ENCODE data around the gene PC.

Gene PC

GRCh38 chr11:66981976-66982578, 23.9 kb upstream of the PC start:
- Histone ChIP-seq H3K36me3 (ENCODE audit: control insufficient read depth in 1 of 2, insufficient read depth in 2 of 2, low read length in 2 of 2) (no peaks in the 10 kb centered on the region), H3K9ac (ENCODE audit: low read depth in 1 of 2, low read length in 2 of 2) (no peak overlapping the region), H3K27ac (ENCODE audit: low read depth, low read length) (no peak overlapping the region), H3K9me3 (ENCODE audit: control insufficient read depth in 1 of 2, low read length in 2 of 2) (peaks cover 0 to 5% of the 10 kb centered on the region in 2 donors), H3K4me1 (ENCODE audit: control insufficient read depth in 1 of 2, insufficient read depth in 2 of 2, low read length in 2 of 2) (peaks cover 16 to 21% of the 10 kb centered on the region in 2 donors), H3K27me3 (ENCODE audit: control insufficient read depth in 1 of 2, insufficient read depth in 2 of 2, low read length in 2 of 2) (no peaks in the 10 kb centered on the region), H3K4me3 (ENCODE audit: low read depth in 1 of 2, low read length in 2 of 2) (no peak overlapping the region)

- Histone ChIP-seq H3K4me1 (ENCODE audit: control insufficient read depth in 1 of 2, insufficient read depth in 2 of 2, low read length in 2 of 2) (peaks cover 16 to 21% of the 10 kb centered on the region in 2 donors), H3K27ac (ENCODE audit: low read depth, low read length) (no peak overlapping the region), H3K36me3 (ENCODE audit: control insufficient read depth in 1 of 2, insufficient read depth in 2 of 2, low read length in 2 of 2) (no peaks in the 10 kb centered on the region), H3K9ac (ENCODE audit: low read depth in 1 of 2, low read length in 2 of 2) (no peak overlapping the region), H3K27me3 (ENCODE audit: control insufficient read depth in 1 of 2, insufficient read depth in 2 of 2, low read length in 2 of 2) (no peaks in the 10 kb centered on the region), H3K4me3 (ENCODE audit: low read depth in 1 of 2, low read length in 2 of 2) (no peak overlapping the region), H3K9me3 (ENCODE audit: control insufficient read depth in 1 of 2, low read length in 2 of 2) (peaks cover 0 to 5% of the 10 kb centered on the region in 2 donors)
These were observed 21.3 kb upstream of the PC start for GRCh38 chr11:66979336-66979980.

GRCh38 chr11:66978717-66979116, 20.5 kb upstream of the PC start:
- no peak overlapping the region for H3K4me3 ChIP-seq (ENCODE audit: low read depth in 1 of 2, low read length in 2 of 2)
- no peaks in the 10 kb centered on the region for H3K27me3 ChIP-seq (ENCODE audit: control insufficient read depth in 1 of 2, insufficient read depth in 2 of 2, low read length in 2 of 2)
- H3K36me3 ChIP-seq (ENCODE audit: control insufficient read depth in 1 of 2, insufficient read depth in 2 of 2, low read length in 2 of 2), result no peaks in the 10 kb centered on the region
- no peak overlapping the region for H3K9ac ChIP-seq (ENCODE audit: low read depth in 1 of 2, low read length in 2 of 2)
- no peak overlapping the region for H3K27ac ChIP-seq (ENCODE audit: low read depth, low read length)
- peaks cover 12 to 16% of the 10 kb centered on the region in 2 donors for H3K4me1 ChIP-seq (ENCODE audit: control insufficient read depth in 1 of 2, insufficient read depth in 2 of 2, low read length in 2 of 2)
- H3K9me3 ChIP-seq (ENCODE audit: control insufficient read depth in 1 of 2, low read length in 2 of 2), result peaks cover 0 to 5% of the 10 kb centered on the region in 2 donors

- Histone ChIP-seq H3K27ac (ENCODE audit: low read depth, low read length) (no peak overlapping the region), H3K9me3 (ENCODE audit: control insufficient read depth in 1 of 2, low read length in 2 of 2) (peaks cover 0 to 5% of the 10 kb centered on the region in 2 donors), H3K4me1 (ENCODE audit: control insufficient read depth in 1 of 2, insufficient read depth in 2 of 2, low read length in 2 of 2) (peaks cover 7 to 11% of the 10 kb centered on the region in 2 donors), H3K4me3 (ENCODE audit: low read depth in 1 of 2, low read length in 2 of 2) (no peak overlapping the region), H3K9ac (ENCODE audit: low read depth in 1 of 2, low read length in 2 of 2) (no peak overlapping the region), H3K27me3 (ENCODE audit: control insufficient read depth in 1 of 2, insufficient read depth in 2 of 2, low read length in 2 of 2) (no peaks in the 10 kb centered on the region), H3K36me3 (ENCODE audit: control insufficient read depth in 1 of 2, insufficient read depth in 2 of 2, low read length in 2 of 2) (no peaks in the 10 kb centered on the region)
These were observed 20.0 kb upstream of the PC start for GRCh38 chr11:66978229-66978628.

GRCh38 chr11:66976925-66977324, 18.7 kb upstream of the PC start:
- no peak overlapping the region for H3K27ac ChIP-seq (ENCODE audit: low read depth, low read length)
- no peaks in the 10 kb centered on the region for H3K27me3 ChIP-seq (ENCODE audit: control insufficient read depth in 1 of 2, insufficient read depth in 2 of 2, low read length in 2 of 2)
- peak overlapping the region; percentile 56 to 63 for H3K4me3 ChIP-seq (ENCODE audit: low read depth in 1 of 2, low read length in 2 of 2)
- H3K9me3 ChIP-seq (ENCODE audit: control insufficient read depth in 1 of 2, low read length in 2 of 2), result peaks cover 0 to 5% of the 10 kb centered on the region in 2 donors
- peaks cover under 1 to 6% of the 10 kb centered on the region in 2 donors for H3K4me1 ChIP-seq (ENCODE audit: control insufficient read depth in 1 of 2, insufficient read depth in 2 of 2, low read length in 2 of 2)
- H3K9ac ChIP-seq (ENCODE audit: low read depth in 1 of 2, low read length in 2 of 2), result peak overlapping the region in 1 of 2 donors; percentile 20
- no peaks in the 10 kb centered on the region for H3K36me3 ChIP-seq (ENCODE audit: control insufficient read depth in 1 of 2, insufficient read depth in 2 of 2, low read length in 2 of 2)

GRCh38 chr11:66976028-66976467, 17.9 kb upstream of the PC start:
- Histone ChIP-seq H3K9ac (ENCODE audit: low read depth in 1 of 2, low read length in 2 of 2) (peak overlapping the region; percentile 65 to 70), H3K9me3 (ENCODE audit: control insufficient read depth in 1 of 2, low read length in 2 of 2) (peaks cover 0 to 5% of the 10 kb centered on the region in 2 donors), H3K4me3 (ENCODE audit: low read depth in 1 of 2, low read length in 2 of 2) (peak overlapping the region; percentile 56 to 63), H3K27me3 (ENCODE audit: control insufficient read depth in 1 of 2, insufficient read depth in 2 of 2, low read length in 2 of 2) (no peaks in the 10 kb centered on the region), H3K4me1 (ENCODE audit: control insufficient read depth in 1 of 2, insufficient read depth in 2 of 2, low read length in 2 of 2) (peaks cover 4 to 6% of the 10 kb centered on the region in 2 donors), H3K27ac (ENCODE audit: low read depth, low read length) (no peak overlapping the region), H3K36me3 (ENCODE audit: control insufficient read depth in 1 of 2, insufficient read depth in 2 of 2, low read length in 2 of 2) (no peaks in the 10 kb centered on the region)

GRCh38 chr11:66975405-66976027, 17.3 kb upstream of the PC start:
- peak overlapping the region; percentile 63 for H3K27ac ChIP-seq (ENCODE audit: low read depth, low read length)
- H3K4me3 ChIP-seq (ENCODE audit: low read depth in 1 of 2, low read length in 2 of 2), result peak overlapping the region; percentile 56 to 63
- no peaks in the 10 kb centered on the region for H3K27me3 ChIP-seq (ENCODE audit: control insufficient read depth in 1 of 2, insufficient read depth in 2 of 2, low read length in 2 of 2)
- peaks cover under 1 to 5% of the 10 kb centered on the region in 2 donors for H3K9me3 ChIP-seq (ENCODE audit: control insufficient read depth in 1 of 2, low read length in 2 of 2)
- peaks cover 7 to 9% of the 10 kb centered on the region in 2 donors for H3K4me1 ChIP-seq (ENCODE audit: control insufficient read depth in 1 of 2, insufficient read depth in 2 of 2, low read length in 2 of 2)
- H3K36me3 ChIP-seq (ENCODE audit: control insufficient read depth in 1 of 2, insufficient read depth in 2 of 2, low read length in 2 of 2), result no peaks in the 10 kb centered on the region
- peak overlapping the region; percentile 65 to 70 for H3K9ac ChIP-seq (ENCODE audit: low read depth in 1 of 2, low read length in 2 of 2)

- peak within 1 kb of the TSS; percentile 56 to 63 for H3K4me3 ChIP-seq (ENCODE audit: low read depth in 1 of 2, low read length in 2 of 2)
These were observed 16.7 kb upstream of the PC start, which contains the start of gene C11orf86 for GRCh38 chr11:66974724-66975404. Gene C11orf86, plus strand, starts transcription at chr11:66975304. Its CDS starts 59 bp downstream, at chr11:66975363.

GRCh38 chr11:66973956-66974580, 15.9 kb upstream of the PC start:
- H3K27ac ChIP-seq (ENCODE audit: low read depth, low read length), result no peak overlapping the region
- H3K4me3 ChIP-seq (ENCODE audit: low read depth in 1 of 2, low read length in 2 of 2), result no peak overlapping the region
- H3K9ac ChIP-seq (ENCODE audit: low read depth in 1 of 2, low read length in 2 of 2), result no peak overlapping the region
- peaks cover 12 to 20% of the 10 kb centered on the region in 2 donors for H3K4me1 ChIP-seq (ENCODE audit: control insufficient read depth in 1 of 2, insufficient read depth in 2 of 2, low read length in 2 of 2)
- no peaks in the 10 kb centered on the region for H3K36me3 ChIP-seq (ENCODE audit: control insufficient read depth in 1 of 2, insufficient read depth in 2 of 2, low read length in 2 of 2)
- H3K27me3 ChIP-seq (ENCODE audit: control insufficient read depth in 1 of 2, insufficient read depth in 2 of 2, low read length in 2 of 2), result no peaks in the 10 kb centered on the region
- H3K9me3 ChIP-seq (ENCODE audit: control insufficient read depth in 1 of 2, low read length in 2 of 2), result peaks cover 0 to 5% of the 10 kb centered on the region in 2 donors

More at GRCh38 chr11:66974724-66975404, 16.7 kb upstream of the PC start, which contains the start of gene C11orf86:
- Histone ChIP-seq H3K27ac (ENCODE audit: low read depth, low read length) (peak within 1 kb of the TSS; percentile 63), H3K4me1 (ENCODE audit: control insufficient read depth in 1 of 2, insufficient read depth in 2 of 2, low read length in 2 of 2) (peaks cover 11 to 15% of the 10 kb centered on the region in 2 donors), H3K9ac (ENCODE audit: low read depth in 1 of 2, low read length in 2 of 2) (peak within 1 kb of the TSS; percentile 65 to 70), H3K9me3 (ENCODE audit: control insufficient read depth in 1 of 2, low read length in 2 of 2) (peaks cover 5% of the 10 kb centered on the region in 2 donors), H3K27me3 (ENCODE audit: control insufficient read depth in 1 of 2, insufficient read depth in 2 of 2, low read length in 2 of 2) (no peaks in the 10 kb centered on the region), H3K36me3 (ENCODE audit: control insufficient read depth in 1 of 2, insufficient read depth in 2 of 2, low read length in 2 of 2) (no peaks in the 10 kb centered on the region)
